Smooth muscle cell (in vitro differentiated cells): ENCODE data around the gene MAG. TPM values are rescaled to one million over a fixed set of nuclear protein-coding genes. Genes with fewer than 3 reads are reported as not detected.

Experiments
- DNase-seq: peaks from one replicate; lab custom pipeline; 2025; ENCODE audit not compliant: unreplicated experiment; lab: John Stamatoyannopoulos, UW
- H2AFZ ChIP-seq: fragments of 200-600 bp; sonication (generic); 2 replicates; pipeline ENCODE4 v1.6.0; 2016; ENCODE audit warnings: antibody characterized with exemption, low read depth, mild to moderate bottlenecking
- H3F3A ChIP-seq: fragments of 200-600 bp; sonication (generic); 2 replicates; pipeline ENCODE4 v1.6.0; 2017; ENCODE audit warnings: antibody characterized with exemption, low read depth
- H3K27ac ChIP-seq: fragments of 200-600 bp; sonication (generic); 2 replicates; pipeline ENCODE4 v1.5.1; 2016; ENCODE audit warnings: low read depth, mild to moderate bottlenecking
- H3K27me3 ChIP-seq: fragments of 200-600 bp; sonication (generic); 2 replicates; pipeline ENCODE4 v1.6.1; 2016; ENCODE audit warnings: low read depth, mild to moderate bottlenecking
- H3K36me3 ChIP-seq: fragments of 200-600 bp; sonication (generic); 2 replicates; pipeline ENCODE4 v1.5.1; 2016; ENCODE audit warnings: low read depth
- H3K4me1 ChIP-seq: fragments of 200-600 bp; sonication (generic); 2 replicates; pipeline ENCODE4 v1.5.1; 2016; ENCODE audit warnings: low read depth
- H3K4me2 ChIP-seq: fragments of 200-600 bp; sonication (generic); 2 replicates; pipeline ENCODE4 v1.6.0; 2016; ENCODE audit warnings: mild to moderate bottlenecking
- H3K4me3 ChIP-seq: fragments of 200-600 bp; sonication (generic); 2 replicates; pipeline ENCODE4 v1.5.1; 2016; ENCODE audit warnings: mild to moderate bottlenecking
- H3K79me2 ChIP-seq: fragments of 200-600 bp; sonication (generic); 2 replicates; pipeline ENCODE4 v1.6.0; 2016; ENCODE audit warnings: low read depth, mild to moderate bottlenecking
- H3K9ac ChIP-seq: fragments of 200-600 bp; sonication (generic); 2 replicates; pipeline ENCODE4 v1.6.0; 2016; ENCODE audit warnings: low read depth
- H3K9me3 ChIP-seq: fragments of 200-600 bp; sonication (generic); replicated peaks from 2 replicates; pipeline ENCODE4 v1.5.1; 2016; ENCODE audit warnings: low read depth
- H4K20me1 ChIP-seq: fragments of 200-600 bp; sonication (generic); 2 replicates; pipeline ENCODE4 v1.6.0; 2016; ENCODE audit warnings: low read depth
- WGBS: methylation state at CpG from one replicate; pipeline ENCODE4 v1.1.7; 2016; ENCODE audit warnings: low lambda C conversion rate; 5-methylcytosine and 5-hydroxymethylcytosine counted together
- polyA plus RNA-seq: library from polyadenylated mRNA; unstranded; fragments of >200 nt; fragmentation: Nextera tagmentation; extraction: Ambion mirVana; gene quantifications from 2 replicates; pipeline ENCODE4 v1.2.1, GENCODE V29; 2016
- total RNA-seq: library from RNA; depleted of rRNA; stranded (reverse); fragments of >200 nt; gene quantifications from 2 replicates; pipeline ENCODE4 v1.2.3, GENCODE V29; 2014
- TF ChIP-seq, protein P1 (sequence below): fragments of 200-600 bp; sonication (generic); IDR thresholded peaks from 2 replicates; pipeline ENCODE4 v1.5.1; 2017; ENCODE audit warnings: borderline replicate concordance, mild to moderate bottlenecking, antibody characterized with exemption; ENCODE audit not compliant: insufficient read depth, poor library complexity, severe bottlenecking

MAG gene
- total and polyA plus RNA-seq, 2 experiments from 2014 or later = not detected

DNA sequence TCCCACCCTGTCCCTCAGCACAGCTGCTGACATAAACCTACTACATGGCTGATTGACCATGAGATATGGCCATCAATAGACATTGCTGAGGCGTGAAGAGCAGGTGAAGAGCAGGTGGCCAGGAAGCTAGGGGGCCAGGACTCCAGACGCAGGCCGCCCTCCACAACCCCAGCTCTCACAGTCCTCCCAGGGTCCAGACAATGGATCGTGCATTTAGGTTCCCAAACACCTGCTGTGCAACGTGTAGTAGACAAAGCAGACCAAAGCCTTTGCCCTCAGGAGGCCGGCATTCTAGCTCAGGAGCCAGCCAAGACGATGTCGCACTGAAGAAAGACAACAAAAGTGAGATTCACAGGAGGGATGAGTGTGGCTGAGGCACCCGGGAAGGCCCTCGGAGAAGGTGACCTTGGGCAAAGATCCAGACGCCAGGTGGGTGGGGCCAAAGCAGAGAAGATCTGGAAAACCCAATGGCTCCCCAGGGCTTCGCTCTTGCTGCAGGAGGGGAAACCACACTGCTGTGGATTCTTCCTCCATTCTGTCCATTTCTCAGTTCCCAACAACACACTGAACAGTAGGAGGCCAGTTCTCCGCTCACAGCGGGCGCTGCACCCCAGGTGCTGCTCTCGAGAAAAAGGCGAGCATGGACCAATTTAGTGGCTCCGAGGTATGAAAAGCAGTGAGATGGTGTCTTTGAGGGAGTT, 57.1 kb downstream of the MAG start:
- Histone ChIP-seq H3K79me2 (no peaks in the 10 kb centered on the region), H3F3A (no peaks in the 10 kb centered on the region), H3K4me1 (no peaks in the 10 kb centered on the region), H3K4me2 (no peak overlapping the region), H3K4me3 (no peak overlapping the region), H2AFZ (no peak overlapping the region), H4K20me1 (no peaks in the 10 kb centered on the region), H3K27me3 (no peaks in the 10 kb centered on the region), H3K36me3 (no peaks in the 10 kb centered on the region), H3K9ac (no peak overlapping the region), H3K9me3 (no peaks in the 10 kb centered on the region), H3K27ac (no peak overlapping the region)
- WGBS = 89% methylated on average over 18 of the region's 18 CpGs
- DNase-seq = no peak
- TF ChIP-seq, protein P1, sequence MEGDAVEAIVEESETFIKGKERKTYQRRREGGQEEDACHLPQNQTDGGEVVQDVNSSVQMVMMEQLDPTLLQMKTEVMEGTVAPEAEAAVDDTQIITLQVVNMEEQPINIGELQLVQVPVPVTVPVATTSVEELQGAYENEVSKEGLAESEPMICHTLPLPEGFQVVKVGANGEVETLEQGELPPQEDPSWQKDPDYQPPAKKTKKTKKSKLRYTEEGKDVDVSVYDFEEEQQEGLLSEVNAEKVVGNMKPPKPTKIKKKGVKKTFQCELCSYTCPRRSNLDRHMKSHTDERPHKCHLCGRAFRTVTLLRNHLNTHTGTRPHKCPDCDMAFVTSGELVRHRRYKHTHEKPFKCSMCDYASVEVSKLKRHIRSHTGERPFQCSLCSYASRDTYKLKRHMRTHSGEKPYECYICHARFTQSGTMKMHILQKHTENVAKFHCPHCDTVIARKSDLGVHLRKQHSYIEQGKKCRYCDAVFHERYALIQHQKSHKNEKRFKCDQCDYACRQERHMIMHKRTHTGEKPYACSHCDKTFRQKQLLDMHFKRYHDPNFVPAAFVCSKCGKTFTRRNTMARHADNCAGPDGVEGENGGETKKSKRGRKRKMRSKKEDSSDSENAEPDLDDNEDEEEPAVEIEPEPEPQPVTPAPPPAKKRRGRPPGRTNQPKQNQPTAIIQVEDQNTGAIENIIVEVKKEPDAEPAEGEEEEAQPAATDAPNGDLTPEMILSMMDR = no peak

- WGBS = 90% methylated on average over 9 of the region's 17 CpGs
- H3F3A ChIP-seq = no peaks in the 10 kb centered on the region
- DNase-seq = no peak
Measured at GRCh38 chr19:35349614-35350521, 57.9 kb downstream of the MAG start.

DNA sequence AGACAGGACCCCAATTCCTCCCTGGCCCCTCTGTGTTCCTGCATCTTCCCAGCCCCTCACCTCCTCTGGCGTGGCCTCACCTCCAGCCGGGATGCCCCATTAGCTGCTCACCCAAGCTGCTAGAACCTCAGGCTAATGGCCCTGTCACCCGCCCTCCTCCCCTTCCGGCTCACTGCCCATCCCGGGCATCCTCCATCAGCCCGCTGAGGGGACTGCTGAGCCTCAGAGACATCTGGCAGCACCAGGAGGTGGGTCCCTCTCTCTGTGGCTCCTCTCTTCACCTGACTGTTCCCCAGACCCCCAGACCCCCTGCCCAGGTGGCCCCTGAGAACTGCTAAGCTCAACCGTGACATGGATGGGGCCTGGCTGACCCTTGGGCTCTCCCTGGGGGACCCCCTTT, 58.6 kb downstream of the MAG start:
- no peak overlapping the region for H2AFZ ChIP-seq
- no peaks in the 10 kb centered on the region for H3K36me3 ChIP-seq
- H3K9me3 ChIP-seq = no peaks in the 10 kb centered on the region
- TF ChIP-seq, protein P1 = no peak
- no peak overlapping the region for H3K4me3 ChIP-seq
- no peaks in the 10 kb centered on the region for H4K20me1 ChIP-seq
- no peak for DNase-seq
- H3K27me3 ChIP-seq = no peaks in the 10 kb centered on the region
- WGBS = 95% methylated on average over 7 of the region's 7 CpGs
- H3K27ac ChIP-seq = no peak overlapping the region
- no peak overlapping the region for H3K9ac ChIP-seq
- no peaks in the 10 kb centered on the region for H3K79me2 ChIP-seq
- no peak overlapping the region for H3K4me2 ChIP-seq
- H3F3A ChIP-seq = no peaks in the 10 kb centered on the region
- H3K4me1 ChIP-seq = no peaks in the 10 kb centered on the region

More at GRCh38 chr19:35349614-35350521, 57.9 kb downstream of the MAG start:
- Histone ChIP-seq H3K4me1 (no peaks in the 10 kb centered on the region), H2AFZ (no peak overlapping the region), H3K27me3 (no peaks in the 10 kb centered on the region), H3K9me3 (no peaks in the 10 kb centered on the region), H3K4me3 (no peak overlapping the region), H3K4me2 (no peak overlapping the region), H3K79me2 (no peaks in the 10 kb centered on the region), H4K20me1 (no peaks in the 10 kb centered on the region), H3K9ac (no peak overlapping the region), H3K27ac (no peak overlapping the region), H3K36me3 (no peaks in the 10 kb centered on the region)
- TF ChIP-seq, protein P1 = no peak
